PFSK-1 (cell line): ENCODE measurements around the gene UBE2E1.

ENCODE experiments used
- REST ChIP-seq, 2 experiments: IDR thresholded peaks; 2 replicates each; pipeline versions ENCODE4 v1.6.1 to v1.8.0; 2011 to 2012; ENCODE audit warnings: low read depth in 2 of 2, low read length in 2 of 2, control low read depth in 1 of 2, inconsistent platforms in 1 of 2, mild to moderate bottlenecking in 1 of 2, moderate library complexity in 1 of 2; ENCODE audit not compliant: insufficient read depth in 1 of 2
- TAF1 ChIP-seq: IDR thresholded peaks from 2 replicates; pipeline ENCODE4 v1.6.1; 2012; ENCODE audit warnings: low read length, control low read depth, borderline replicate concordance; ENCODE audit not compliant: insufficient read depth

- TF ChIP-seq REST (IDR thresholded peaks at IDR 0.05; ENCODE audit: insufficient read depth in 1 of 2, low read depth in 2 of 2, low read length in 2 of 2) (no peak), TAF1 (no peak)
These were observed 88.7 kb downstream of the UBE2E1 start for GRCh38 chr3:23894254-23895061.
